ENCODE data around the gene OR2F2. TPM values are rescaled to one million over a fixed set of nuclear protein-coding genes. Genes with fewer than 3 reads are reported as not detected.

Gene OR2F2
- total RNA-seq, 1 donor from 2014 or later: not detected

DNA sequence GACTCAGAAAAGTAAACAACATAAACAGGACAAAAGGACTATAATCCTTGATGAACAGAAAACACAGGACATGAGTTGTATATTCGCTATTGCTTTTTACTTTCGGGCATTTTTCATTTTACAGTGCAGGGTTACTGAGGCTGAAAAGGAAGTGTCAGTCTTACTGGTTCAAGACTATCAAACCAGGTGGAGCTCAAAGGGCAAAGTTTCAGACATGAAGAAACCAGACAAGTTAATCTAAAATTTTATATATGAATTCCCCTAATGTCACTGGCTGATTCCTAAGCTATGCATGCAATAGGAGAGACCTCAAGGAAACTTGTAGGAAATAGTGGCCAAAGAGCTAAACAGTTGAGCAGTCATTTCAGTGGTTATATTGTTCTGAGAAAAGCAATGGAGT, 44.5 kb upstream of the OR2F2 start:
- peaks cover 26% of the 10 kb centered on the region for H3K9me3 Mint-ChIP-seq (ENCODE audit: unreplicated experiment)
- H3K36me3 Mint-ChIP-seq (ENCODE audit: unreplicated experiment): peaks cover 33% of the 10 kb centered on the region
- H3K4me1 Mint-ChIP-seq (ENCODE audit: unreplicated experiment): peaks cover 9% of the 10 kb centered on the region
- H3K4me3 Mint-ChIP-seq (ENCODE audit: unreplicated experiment): no peak overlapping the region
- no peak for DNase-seq (ENCODE audit: extremely low spot score, unreplicated experiment)
- TF ChIP-seq, protein P1, sequence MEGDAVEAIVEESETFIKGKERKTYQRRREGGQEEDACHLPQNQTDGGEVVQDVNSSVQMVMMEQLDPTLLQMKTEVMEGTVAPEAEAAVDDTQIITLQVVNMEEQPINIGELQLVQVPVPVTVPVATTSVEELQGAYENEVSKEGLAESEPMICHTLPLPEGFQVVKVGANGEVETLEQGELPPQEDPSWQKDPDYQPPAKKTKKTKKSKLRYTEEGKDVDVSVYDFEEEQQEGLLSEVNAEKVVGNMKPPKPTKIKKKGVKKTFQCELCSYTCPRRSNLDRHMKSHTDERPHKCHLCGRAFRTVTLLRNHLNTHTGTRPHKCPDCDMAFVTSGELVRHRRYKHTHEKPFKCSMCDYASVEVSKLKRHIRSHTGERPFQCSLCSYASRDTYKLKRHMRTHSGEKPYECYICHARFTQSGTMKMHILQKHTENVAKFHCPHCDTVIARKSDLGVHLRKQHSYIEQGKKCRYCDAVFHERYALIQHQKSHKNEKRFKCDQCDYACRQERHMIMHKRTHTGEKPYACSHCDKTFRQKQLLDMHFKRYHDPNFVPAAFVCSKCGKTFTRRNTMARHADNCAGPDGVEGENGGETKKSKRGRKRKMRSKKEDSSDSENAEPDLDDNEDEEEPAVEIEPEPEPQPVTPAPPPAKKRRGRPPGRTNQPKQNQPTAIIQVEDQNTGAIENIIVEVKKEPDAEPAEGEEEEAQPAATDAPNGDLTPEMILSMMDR (IDR thresholded peaks at IDR 0.05): no peak
- no peak overlapping the region for H3K27ac Mint-ChIP-seq (ENCODE audit: unreplicated experiment)
- no peaks in the 10 kb centered on the region for H3K27me3 Mint-ChIP-seq (ENCODE audit: unreplicated experiment)

DNA sequence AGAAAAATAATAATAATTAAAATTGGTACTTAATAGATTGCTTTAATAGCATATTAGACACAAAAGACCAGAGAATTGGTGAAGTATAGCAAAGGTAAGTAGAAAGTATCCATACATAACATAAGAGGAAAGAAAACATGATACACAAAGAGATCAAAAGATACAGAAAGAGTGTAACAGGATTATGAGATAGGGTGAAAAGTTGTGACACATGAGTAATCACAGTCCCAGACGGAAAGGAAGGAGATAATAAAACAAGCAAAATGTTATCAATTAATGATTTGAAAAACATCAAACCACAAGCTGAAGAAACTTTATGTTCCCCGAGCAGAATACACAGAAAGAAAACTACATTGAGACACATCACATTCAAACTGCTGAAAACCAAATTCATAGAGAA, 43.6 kb upstream of the OR2F2 start:
- H3K27me3 Mint-ChIP-seq (ENCODE audit: unreplicated experiment): no peaks in the 10 kb centered on the region
- H3K4me3 Mint-ChIP-seq (ENCODE audit: unreplicated experiment): no peak overlapping the region
- peaks cover 6% of the 10 kb centered on the region for H3K4me1 Mint-ChIP-seq (ENCODE audit: unreplicated experiment)
- H3K9me3 Mint-ChIP-seq (ENCODE audit: unreplicated experiment): peaks cover 26% of the 10 kb centered on the region
- H3K27ac Mint-ChIP-seq (ENCODE audit: unreplicated experiment): no peak overlapping the region
- TF ChIP-seq, protein P1 (IDR thresholded peaks at IDR 0.05): no peak
- H3K36me3 Mint-ChIP-seq (ENCODE audit: unreplicated experiment): peaks cover 33% of the 10 kb centered on the region
- DNase-seq (ENCODE audit: extremely low spot score, unreplicated experiment): no peak

DNA sequence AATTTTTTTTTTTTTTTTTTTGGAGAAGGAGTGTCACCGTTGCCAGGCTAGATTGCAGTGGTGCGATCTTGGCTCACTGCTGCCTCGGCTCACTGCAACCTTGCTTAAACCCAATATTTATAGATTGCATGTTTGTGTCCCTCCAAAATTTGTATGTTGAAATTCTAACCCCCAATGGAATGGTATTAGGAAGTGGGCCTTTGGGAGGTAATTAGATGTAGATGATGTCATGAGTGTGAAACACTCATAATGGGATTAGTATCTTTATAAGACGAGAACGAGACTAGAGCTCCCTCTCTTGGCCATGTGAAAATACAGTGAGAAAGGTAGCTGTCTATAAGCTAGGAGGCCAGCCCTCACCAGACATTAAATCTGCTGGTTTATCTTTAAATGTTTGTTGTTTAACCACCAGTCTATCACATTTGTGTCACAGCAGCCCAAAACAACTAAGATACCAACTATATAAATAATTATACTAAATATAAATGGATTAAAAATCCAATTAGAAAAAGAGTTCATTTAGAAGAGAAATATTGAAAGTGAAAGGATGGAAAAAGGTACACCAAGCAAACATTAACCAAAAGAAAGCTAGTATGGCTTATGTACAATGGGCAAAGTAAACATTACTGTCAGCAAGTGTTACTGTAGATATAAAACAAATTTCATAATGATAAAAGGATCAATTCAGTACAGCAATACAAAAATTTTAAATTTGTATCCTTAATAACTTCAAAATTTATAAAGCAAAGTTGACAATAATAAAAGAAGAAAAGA, 42.3 kb upstream of the OR2F2 start:
- H3K4me1 Mint-ChIP-seq (ENCODE audit: unreplicated experiment): peaks cover 2% of the 10 kb centered on the region

DNA sequence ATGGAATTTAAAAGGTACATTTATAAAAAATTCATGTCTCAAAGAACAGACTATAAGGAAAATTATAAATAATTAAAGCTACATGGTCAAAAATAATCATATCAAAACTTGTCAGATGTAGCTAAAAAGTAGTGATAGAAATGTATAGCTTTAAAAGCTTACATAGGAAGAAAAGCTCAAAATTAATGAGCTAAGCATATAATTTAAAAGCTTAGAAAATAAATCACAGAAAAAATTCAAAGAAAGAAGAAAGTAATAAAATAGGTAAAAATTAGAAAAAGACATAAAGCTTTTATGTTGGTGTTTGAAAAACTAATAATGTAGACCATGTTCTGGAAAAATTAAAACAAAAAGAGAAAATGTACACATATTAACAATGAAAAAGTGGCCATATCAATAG, 38.4 kb upstream of the OR2F2 start:
- Mint-ChIP-seq H3K27ac (ENCODE audit: unreplicated experiment) (no peak overlapping the region), H3K36me3 (ENCODE audit: unreplicated experiment) (peaks cover 12% of the 10 kb centered on the region), H3K4me1 (ENCODE audit: unreplicated experiment) (peaks cover 23% of the 10 kb centered on the region), H3K9me3 (ENCODE audit: unreplicated experiment) (peaks cover 4% of the 10 kb centered on the region), H3K27me3 (ENCODE audit: unreplicated experiment) (no peaks in the 10 kb centered on the region), H3K4me3 (ENCODE audit: unreplicated experiment) (no peak overlapping the region)
- TF ChIP-seq, protein P1 (IDR thresholded peaks at IDR 0.05): no peak
- DNase-seq (ENCODE audit: extremely low spot score, unreplicated experiment): no peak

More for the DNA sequence above, 42.3 kb upstream of the OR2F2 start:
- Mint-ChIP-seq H3K4me3 (ENCODE audit: unreplicated experiment) (no peak overlapping the region), H3K9me3 (ENCODE audit: unreplicated experiment) (peaks cover 26% of the 10 kb centered on the region), H3K27me3 (ENCODE audit: unreplicated experiment) (no peaks in the 10 kb centered on the region), H3K27ac (ENCODE audit: unreplicated experiment) (no peak overlapping the region), H3K36me3 (ENCODE audit: unreplicated experiment) (peaks cover 33% of the 10 kb centered on the region)
- TF ChIP-seq, protein P1 (IDR thresholded peaks at IDR 0.05): no peak
- DNase-seq (ENCODE audit: extremely low spot score, unreplicated experiment): no peak

DNA sequence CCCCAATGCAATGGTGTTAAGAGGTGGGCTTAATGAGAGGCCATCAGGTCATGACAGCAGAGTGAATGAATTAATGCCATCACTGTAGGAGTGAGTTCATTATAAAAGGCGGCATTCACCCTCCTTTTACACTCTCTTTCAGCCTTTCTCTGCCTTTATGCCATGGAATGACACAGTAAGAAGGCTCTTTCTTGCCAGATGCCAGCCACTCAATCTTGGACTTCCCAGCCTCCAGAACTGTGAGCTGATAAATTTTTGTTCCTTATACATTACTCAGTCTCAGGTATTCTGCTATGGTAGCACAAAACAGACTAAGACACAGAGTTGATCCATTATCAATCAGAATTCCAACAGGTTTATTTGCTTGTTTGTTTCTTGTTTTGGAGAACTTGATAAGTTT, 36.2 kb upstream of the OR2F2 start:
- H3K27ac Mint-ChIP-seq (ENCODE audit: unreplicated experiment): no peak overlapping the region
- H3K9me3 Mint-ChIP-seq (ENCODE audit: unreplicated experiment): no peaks in the 10 kb centered on the region
- no peaks in the 10 kb centered on the region for H3K27me3 Mint-ChIP-seq (ENCODE audit: unreplicated experiment)
- peaks cover 4% of the 10 kb centered on the region for H3K36me3 Mint-ChIP-seq (ENCODE audit: unreplicated experiment)
- TF ChIP-seq, protein P1 (IDR thresholded peaks at IDR 0.05): no peak
- no peak for DNase-seq (ENCODE audit: extremely low spot score, unreplicated experiment)
- H3K4me1 Mint-ChIP-seq (ENCODE audit: unreplicated experiment): peaks cover 26% of the 10 kb centered on the region
- H3K4me3 Mint-ChIP-seq (ENCODE audit: unreplicated experiment): no peak overlapping the region
